ENCODE results near the gene PPP2R3C. TPM values are rescaled to one million over a fixed set of nuclear protein-coding genes. Genes with fewer than 3 reads are reported as not detected.

The PPP2R3C gene
- total and polyA plus RNA-seq, 2 of the 13 experiments (the other 11 are each of a cell fraction or from before 2014, with no cell fraction given): 63.4 to 102 TPM

GRCh38 chr14:35144029-35144428, 22.2 kb upstream of the PPP2R3C start (continued):
- TF ChIP-seq FUBP1 (CRISPR knock-in tag; IDR thresholded peaks at IDR 0.05; ENCODE audit: borderline replicate concordance): peak; percentile 55; the same call in 1 of the 2 replicates
- TF ChIP-seq CENPBD1 (CRISPR knock-in tag; IDR thresholded peaks at IDR 0.05; ENCODE audit: borderline replicate concordance, low read depth): no peak
- TF ChIP-seq ZNF143 (CRISPR knock-in tag; IDR thresholded peaks at IDR 0.05): no peak
- TF ChIP-seq DNMT3B (CRISPR knock-in tag; conservative IDR thresholded peaks at IDR 0.05): no peak
- peak in 1 of 2 experiments; percentile 9; a peak in 1 of 4 replicates for TF ChIP-seq REST (IDR thresholded peaks at IDR 0.05; ENCODE audit: borderline replicate concordance in 1 of 2, low read depth in 1 of 2, low read length in 2 of 2)
- TF ChIP-seq PPARG (CRISPR knock-in tag; conservative IDR thresholded peaks at IDR 0.05): peak; percentile 93
- TF ChIP-seq NR2F6 (IDR thresholded peaks at IDR 0.05): peak; percentile 51; the same call in 1 of the 2 replicates
- TF ChIP-seq NR2F6 (CRISPR knock-in tag; IDR thresholded peaks at IDR 0.05): peak; percentile 87
- 0 out of 2 replicates have a peak, but pooled peaks have one; percentile 12 for TF ChIP-seq ZBTB33 (CRISPR knock-in tag; IDR thresholded peaks at IDR 0.05)
- peak; percentile 77 for TF ChIP-seq BCL6 (CRISPR knock-in tag; IDR thresholded peaks at IDR 0.05)
- no peak for TF ChIP-seq ZNF841 (CRISPR knock-in tag; IDR thresholded peaks at IDR 0.05; ENCODE audit: borderline replicate concordance)
- TF ChIP-seq ZNF230 (CRISPR knock-in tag; IDR thresholded peaks at IDR 0.05): no peak
- TF ChIP-seq CTCF (CRISPR knock-in tag; IDR thresholded peaks at IDR 0.05): no peak
- TF ChIP-seq RARA (CRISPR knock-in tag; IDR thresholded peaks at IDR 0.05): peak; percentile 80
- TF ChIP-seq MED13 (CRISPR knock-in tag; IDR thresholded peaks at IDR 0.05): no peak
- TF ChIP-seq ZNF800 (CRISPR knock-in tag; IDR thresholded peaks at IDR 0.05): no peak
- TF ChIP-seq THAP11 (CRISPR knock-in tag; IDR thresholded peaks at IDR 0.05): 0 out of 2 replicates have a peak, but pooled peaks have one; percentile 29
- TF ChIP-seq HMG20B (CRISPR knock-in tag; conservative IDR thresholded peaks at IDR 0.05): peak; percentile 46; the same call in 1 of the 2 replicates
- TF ChIP-seq ZSCAN21 (CRISPR knock-in tag; IDR thresholded peaks at IDR 0.05; ENCODE audit: borderline replicate concordance): 0 out of 2 replicates have a peak, but pooled peaks have one; percentile 33
